Effector CD8-positive, alpha-beta T cell (primary cell): Measurements from ENCODE around the gene ECT2L.

Experiments used
- DNase-seq: peaks from one replicate; lab custom pipeline; 2025; lab: John Stamatoyannopoulos, UW

The ECT2L gene

GRCh38 chr6:138857775-138858174, 61.9 kb downstream of the ECT2L start:
- DNase-seq, result no peak

- no peak for DNase-seq
These were observed 66.6 kb downstream of the ECT2L start for GRCh38 chr6:138862456-138862855.

- DNase-seq, result no peak
These were observed 67.4 kb downstream of the ECT2L start for GRCh38 chr6:138863321-138863720.

GRCh38 chr6:138864343-138864890, 68.5 kb downstream of the ECT2L start:
- no peak for DNase-seq

GRCh38 chr6:138865480-138866109, 69.7 kb downstream of the ECT2L start:
- no peak for DNase-seq

DNA sequence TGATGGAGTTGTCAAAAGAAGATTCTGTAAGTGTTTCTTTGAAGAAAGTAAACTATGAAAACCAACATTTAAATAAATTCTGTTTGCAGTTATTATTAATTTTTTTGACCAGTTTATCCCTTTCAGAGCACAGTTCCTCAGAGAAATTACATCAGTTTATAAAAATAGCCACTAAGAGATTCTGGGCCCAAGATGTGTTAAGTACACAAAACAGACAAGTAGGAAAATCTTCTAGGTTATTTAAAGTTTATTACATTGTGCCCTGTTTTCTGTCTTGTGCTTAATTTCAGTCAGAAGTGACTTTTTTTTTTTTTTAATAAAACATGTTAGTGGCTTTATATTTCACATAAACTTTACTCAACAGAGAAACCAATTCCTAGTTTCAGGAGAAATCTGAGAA, 72.3 kb downstream of the ECT2L start:
- DNase-seq, result no peak

DNA sequence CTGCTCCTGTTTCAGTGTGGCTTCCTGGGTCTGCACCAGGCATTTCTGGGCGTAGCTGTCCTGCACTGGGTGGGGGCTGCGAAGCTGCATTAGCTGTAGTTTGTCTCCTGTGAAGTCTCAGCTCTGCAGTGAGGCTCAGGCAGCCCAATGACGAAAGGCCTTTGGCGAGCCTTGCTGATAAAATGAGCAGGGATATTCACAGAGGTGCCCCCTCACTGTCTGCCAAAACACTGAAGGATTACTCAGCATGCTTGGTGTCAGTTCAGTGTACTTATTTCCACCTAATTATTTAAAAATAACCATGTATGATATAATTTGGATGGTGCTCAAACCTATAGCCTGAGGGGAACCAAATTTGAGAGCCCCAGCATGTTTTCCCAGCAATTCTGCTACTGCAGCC, 73.5 kb downstream of the ECT2L start:
- DNase-seq, result no peak

- no peak for DNase-seq
These were observed 77.3 kb downstream of the ECT2L start for GRCh38 chr6:138873191-138873590.

DNA sequence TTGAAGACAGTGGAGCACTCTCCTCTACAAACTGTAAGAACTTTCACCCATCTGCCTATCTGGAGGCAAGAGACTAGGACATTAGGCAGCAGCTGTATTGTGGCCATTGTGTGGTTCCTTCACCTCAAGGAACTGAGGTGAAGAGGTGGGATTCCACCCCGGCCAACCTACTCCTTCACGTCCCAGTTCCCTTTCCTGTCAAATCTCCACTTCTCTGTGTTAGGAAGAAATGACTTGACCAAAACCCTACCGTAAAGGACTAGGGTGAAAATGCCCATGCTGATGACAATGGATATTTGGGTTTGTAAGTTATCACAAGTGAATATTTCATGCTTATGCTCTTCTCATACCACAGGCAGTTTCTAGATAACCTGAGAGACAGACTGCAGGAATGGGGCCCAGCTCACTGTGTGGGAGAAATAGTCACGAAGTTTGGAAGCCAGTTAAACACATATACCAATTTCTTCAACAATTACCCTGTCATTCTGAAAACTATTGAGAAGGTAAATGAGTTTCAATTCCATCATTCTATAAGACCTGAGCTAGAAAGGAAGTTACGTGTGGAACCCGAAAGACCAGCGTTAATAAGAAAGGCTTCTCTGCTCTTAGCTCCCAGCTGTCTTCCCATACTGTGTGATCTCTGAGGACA, 86.6 kb downstream of the ECT2L start:
- no peak for DNase-seq

DNA sequence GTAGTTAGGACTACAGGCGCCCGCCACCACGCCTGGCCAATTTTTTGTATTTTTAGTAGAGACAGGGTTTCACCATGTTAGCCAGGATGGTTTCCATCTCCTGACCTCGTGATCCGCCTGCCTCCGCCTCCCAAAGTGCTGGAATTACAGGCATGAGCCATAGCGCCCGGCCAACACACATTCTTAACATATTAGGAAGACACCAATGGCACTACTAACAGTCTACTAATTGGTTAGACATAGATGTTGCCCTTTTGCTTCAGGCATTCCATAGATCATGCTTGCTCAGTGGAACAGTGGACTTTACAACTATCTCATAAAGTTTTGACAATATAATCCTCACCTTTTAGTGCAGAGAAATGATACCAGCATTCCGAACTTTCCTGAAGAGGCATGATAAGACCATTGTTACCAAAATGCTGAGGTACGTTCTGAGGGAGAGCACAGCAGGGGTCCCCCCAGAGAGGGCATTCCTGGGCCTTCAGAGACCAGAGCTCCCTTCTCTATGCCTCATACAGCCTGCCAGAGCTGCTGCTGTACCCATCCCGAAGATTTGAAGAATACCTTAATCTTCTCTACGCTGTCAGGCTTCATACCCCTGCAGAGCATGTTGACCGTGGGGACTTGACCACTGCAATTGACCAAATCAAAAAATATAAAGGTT, 89.4 kb downstream of the ECT2L start:
- no peak for DNase-seq

DNA sequence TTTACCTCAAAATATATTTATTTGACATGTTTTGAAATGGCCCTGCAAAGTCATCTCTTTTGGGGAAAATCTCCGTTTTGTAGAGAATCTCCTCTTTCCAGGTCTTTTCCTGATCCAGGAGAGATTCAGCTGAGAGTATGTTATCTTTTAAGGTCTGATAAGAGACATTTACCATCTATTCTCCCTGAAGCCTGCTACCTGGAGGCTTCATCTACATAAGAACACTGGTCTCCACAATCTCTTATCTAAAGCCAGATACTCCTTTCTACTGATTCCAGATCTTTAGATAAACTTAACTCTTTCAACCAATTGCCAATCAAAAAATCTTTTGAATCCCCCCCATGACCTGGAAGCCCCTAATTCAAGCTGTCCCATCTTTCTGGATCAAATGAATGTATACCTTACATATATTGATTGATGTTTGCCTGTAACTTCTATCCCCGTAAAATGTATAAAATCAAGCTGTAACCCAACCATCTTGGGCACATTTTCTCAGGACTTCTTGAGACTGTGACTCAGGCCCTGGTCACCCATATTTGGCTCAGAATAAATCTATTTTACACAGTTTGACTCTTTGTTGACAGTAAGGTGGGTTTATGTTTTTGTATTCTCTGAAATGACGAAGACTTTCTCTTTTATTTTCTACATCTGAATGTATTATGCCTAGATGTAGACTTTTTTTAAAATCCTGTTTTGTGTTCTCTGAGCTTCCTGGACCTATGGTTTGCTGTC, 95.5 kb downstream of the ECT2L start:
- no peak for DNase-seq

DNA sequence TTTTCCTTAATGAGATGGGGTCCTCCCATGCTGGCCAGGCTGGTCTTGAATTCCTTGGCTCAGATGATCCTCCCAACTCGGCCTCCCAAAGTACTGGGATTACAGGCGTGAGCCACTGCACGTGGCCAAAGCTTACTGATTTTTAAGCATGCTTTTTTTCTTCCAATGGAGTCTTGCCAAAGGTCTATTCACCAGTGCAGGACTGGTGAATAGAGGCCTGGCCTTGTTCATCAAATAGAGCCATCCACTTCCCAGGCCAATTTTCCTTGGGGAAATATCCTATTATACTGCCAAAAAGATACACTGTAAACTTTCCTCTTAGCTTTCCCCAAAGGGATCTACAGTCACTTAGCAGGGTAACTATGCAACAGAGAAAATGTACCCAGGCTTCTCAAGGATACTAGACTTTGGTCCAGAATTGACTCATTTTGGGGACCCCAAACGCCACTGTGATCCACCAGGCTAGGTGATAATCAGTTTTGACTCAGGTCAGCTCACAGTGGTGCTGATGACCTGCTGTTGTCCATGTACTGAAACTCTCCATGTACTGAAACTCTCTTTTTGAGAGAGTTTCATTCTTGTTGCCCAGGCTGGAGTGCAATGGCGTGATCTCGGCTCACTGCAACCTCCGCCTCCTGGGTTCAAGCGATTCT, 100.3 kb downstream of the ECT2L start:
- no peak for DNase-seq

GRCh38 chr6:138897031-138897430, 101.1 kb downstream of the ECT2L start:
- DNase-seq, result no peak

GRCh38 chr6:138907167-138907566, 111.3 kb downstream of the ECT2L start:
- DNase-seq, result no peak

DNA sequence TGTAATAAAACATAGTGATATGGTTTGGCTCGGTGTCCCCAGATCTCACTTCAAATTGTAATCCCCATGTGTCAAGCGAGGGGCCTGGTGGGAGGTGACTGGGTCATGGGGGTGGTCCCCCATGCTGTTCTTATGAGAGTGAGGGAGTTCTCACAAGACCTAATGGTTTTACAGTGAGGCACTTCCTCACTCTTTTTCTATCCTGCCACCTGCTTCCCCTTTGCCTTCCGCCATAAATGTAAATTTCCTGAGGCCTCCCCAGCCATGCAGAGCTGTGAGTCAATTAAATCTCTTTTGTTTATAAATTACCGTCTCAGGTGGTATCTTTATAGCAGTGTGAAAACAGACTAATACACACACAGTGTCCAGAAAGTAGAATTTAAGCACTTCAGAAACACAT, 113.6 kb downstream of the ECT2L start:
- DNase-seq, result no peak

- DNase-seq, result no peak
These were observed 114.1 kb downstream of the ECT2L start for GRCh38 chr6:138909975-138910374.

DNA sequence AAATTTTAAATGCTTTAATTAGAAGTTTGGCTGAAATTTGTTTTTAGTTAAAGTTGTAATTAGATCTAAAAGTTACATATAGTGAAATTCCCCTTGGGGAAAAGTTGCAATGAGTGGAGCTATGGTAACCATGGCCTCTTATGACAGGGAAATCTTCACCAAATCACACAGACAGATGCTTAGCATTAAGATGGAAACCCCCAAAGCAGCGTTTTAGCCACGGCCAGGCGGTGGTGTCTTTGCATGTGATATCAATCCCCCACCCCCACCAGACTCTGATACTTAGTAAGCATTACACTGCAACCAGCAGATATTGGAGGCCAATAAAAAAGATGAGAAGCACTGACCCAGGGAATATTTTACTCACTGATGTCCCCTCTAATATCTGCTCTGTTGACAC, 116.4 kb downstream of the ECT2L start:
- no peak for DNase-seq

DNA sequence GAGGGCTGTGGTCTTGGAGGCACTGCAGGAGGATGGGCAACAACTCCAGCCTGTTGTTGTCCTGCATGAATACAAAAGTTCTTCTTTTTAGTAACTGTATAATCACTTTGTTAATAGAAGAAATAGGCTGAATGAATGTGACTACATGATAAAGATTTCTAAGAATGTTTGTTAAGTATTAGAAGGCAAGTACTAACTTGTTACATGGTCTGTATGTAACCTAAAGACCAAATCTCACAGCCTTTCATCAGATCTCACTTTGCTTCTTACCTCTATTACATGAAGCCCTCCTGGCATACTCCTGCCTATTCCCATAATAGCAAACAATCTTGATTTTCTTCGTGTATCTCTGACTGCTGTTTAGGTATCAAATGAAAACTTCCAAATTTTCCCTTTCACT, 118.8 kb downstream of the ECT2L start:
- DNase-seq, result no peak

DNA sequence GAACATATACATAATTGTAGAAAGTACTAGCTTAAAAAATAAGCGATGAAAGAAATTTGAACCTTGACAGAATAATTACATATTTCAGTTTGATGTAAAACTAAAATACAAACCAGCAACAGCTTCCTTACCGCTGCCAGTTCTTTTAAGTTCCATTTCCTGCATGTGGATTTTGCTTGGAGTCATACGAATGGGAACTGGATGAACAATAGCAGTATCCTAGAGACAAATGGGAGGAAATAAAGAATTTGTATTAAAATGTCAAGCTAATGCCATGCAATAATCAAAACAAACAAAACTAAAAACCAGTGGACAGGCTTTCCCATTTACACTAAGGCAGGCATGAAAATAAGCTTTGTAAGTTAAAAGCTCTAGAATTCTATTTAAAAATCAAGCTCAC, 125.0 kb downstream of the ECT2L start:
- DNase-seq, result no peak

DNA sequence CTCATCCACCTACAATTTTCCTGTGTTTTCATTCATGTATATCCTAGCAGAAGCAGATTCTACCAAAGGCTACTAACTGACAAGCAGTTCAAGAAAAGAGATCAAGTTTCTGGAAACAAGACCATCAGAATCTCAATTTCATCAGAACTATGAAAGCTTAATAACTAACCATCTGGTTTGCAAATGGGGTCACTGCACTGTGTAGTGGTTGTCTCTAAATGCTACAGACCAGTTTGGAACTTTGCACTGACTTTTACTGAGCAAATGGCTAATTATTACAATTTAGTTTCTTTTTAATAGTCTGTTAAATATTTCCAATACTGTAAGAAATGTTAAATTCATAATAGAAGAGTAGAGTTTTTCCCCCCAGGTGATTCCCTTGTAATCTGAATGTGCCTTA, 127.7 kb downstream of the ECT2L start:
- DNase-seq, result no peak

DNA sequence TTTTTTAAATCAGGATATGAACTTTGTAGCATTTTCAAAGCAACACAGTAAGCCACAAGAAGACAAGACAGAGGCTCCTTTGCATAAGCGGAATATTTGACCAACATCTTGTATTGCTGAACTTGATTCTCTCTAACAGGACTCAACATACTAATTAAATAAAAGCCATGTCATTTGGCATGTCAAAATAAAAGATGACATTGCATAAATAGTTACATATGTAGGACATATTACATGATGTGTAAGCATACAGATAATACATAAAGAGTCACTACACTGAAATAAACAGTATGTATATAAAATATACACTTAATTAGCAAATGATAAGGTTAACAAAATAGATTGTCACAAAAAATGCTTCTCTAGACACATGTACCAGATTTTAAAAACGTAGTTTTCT, 129.9 kb downstream of the ECT2L start:
- no peak for DNase-seq

DNA sequence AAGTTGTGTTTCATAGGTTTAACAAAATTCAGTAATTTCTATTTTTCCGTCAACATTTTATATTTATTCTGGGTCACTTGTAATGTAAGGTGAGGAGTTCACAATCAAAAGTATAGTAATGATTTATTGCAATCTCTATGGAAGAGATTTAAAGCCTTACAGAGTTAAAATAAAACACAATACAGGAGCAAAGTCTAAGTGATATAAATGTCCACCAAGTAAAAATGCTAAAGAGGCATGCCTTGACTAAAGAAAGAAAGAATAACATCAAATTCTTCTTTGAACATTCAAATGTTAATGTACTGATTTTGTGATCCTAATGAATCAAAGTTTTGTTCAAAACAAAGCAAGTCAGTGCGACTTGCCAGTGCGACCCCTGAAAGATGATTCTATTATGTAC, 130.7 kb downstream of the ECT2L start:
- no peak for DNase-seq
